ENCODE data around the gene SCN4A.

Gene SCN4A

GRCh38 chr17:63955232-63955631 is 17.5 kb downstream of the SCN4A start:
- no peak for DNase-seq (ENCODE audit: low read depth)

GRCh38 chr17:63954402-63955063 is 18.2 kb downstream of the SCN4A start:
- no peak for DNase-seq (ENCODE audit: low read depth)

- no peak for DNase-seq (ENCODE audit: low read depth)
These were observed 21.5 kb downstream of the SCN4A start for GRCh38 chr17:63950940-63951907.

GRCh38 chr17:63949576-63950250 is 23.0 kb downstream of the SCN4A start:
- DNase-seq (ENCODE audit: low read depth), result no peak

- no peak for DNase-seq (ENCODE audit: low read depth)
These were observed 24.2 kb downstream of the SCN4A start for GRCh38 chr17:63948521-63948920.

GRCh38 chr17:63947711-63948330 is 24.9 kb downstream of the SCN4A start:
- DNase-seq (ENCODE audit: low read depth), result no peak

- DNase-seq (ENCODE audit: low read depth), result peak; percentile 63
These were observed 26.0 kb downstream of the SCN4A start for GRCh38 chr17:63946440-63947363.

- no peak for DNase-seq (ENCODE audit: low read depth)
These were observed 26.8 kb downstream of the SCN4A start for GRCh38 chr17:63945784-63946439.

- no peak for DNase-seq (ENCODE audit: low read depth)
These were observed 27.8 kb downstream of the SCN4A start for GRCh38 chr17:63944736-63945499.

- no peak for DNase-seq (ENCODE audit: low read depth)
These were observed 29.0 kb downstream of the SCN4A start for GRCh38 chr17:63943745-63944144.

- DNase-seq (ENCODE audit: low read depth), result no peak
These were observed 30.3 kb downstream of the SCN4A start for GRCh38 chr17:63942309-63942985.

- DNase-seq (ENCODE audit: low read depth), result no peak
These were observed 31.0 kb downstream of the SCN4A start for GRCh38 chr17:63941751-63942150.

GRCh38 chr17:63941162-63941561 is 31.6 kb downstream of the SCN4A start:
- no peak for DNase-seq (ENCODE audit: low read depth)

- DNase-seq (ENCODE audit: low read depth), result no peak
These were observed 32.1 kb downstream of the SCN4A start for GRCh38 chr17:63940584-63940983.

GRCh38 chr17:63939884-63940283 is 32.8 kb downstream of the SCN4A start:
- no peak for DNase-seq (ENCODE audit: low read depth)

GRCh38 chr17:63939401-63939800 is 33.3 kb downstream of the SCN4A start:
- no peak for DNase-seq (ENCODE audit: low read depth)

- DNase-seq (ENCODE audit: low read depth), result no peak
These were observed 34.8 kb downstream of the SCN4A start for GRCh38 chr17:63937920-63938319.

GRCh38 chr17:63937319-63937718 is 35.4 kb downstream of the SCN4A start:
- DNase-seq (ENCODE audit: low read depth), result no peak

Measured in ELR (cell line).